ENCODE results near the gene IFI27L2.

DNA sequence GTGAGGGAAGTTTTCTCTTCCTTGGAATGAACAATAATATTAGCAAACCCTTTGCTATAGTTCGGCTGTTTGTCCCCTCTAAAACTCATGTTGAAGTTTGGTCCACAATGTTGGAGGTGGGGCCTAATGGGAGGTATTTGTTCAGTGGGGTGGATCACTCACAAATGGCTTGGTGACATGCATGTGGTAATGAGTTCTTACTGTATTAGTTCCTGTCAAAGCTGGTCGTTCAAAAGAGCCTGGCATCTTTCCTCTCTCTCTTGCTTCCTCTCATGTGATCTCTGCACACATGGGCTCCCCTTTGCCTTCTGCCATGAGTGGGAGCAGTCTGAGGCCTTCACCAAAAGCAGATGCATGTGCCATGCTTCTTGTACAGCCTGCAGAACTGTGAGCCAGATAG lies 31.7 kb upstream of the IFI27L2 start:
- TF ChIP-seq CTCF (IDR thresholded peaks at IDR 0.05; ENCODE audit: insufficient read depth, low read length, poor library complexity, severe bottlenecking), result no peak
- no peak for TF ChIP-seq EZH2phosphoT487 (conservative IDR thresholded peaks at IDR 0.05; ENCODE audit: low read length)
